Measurements from ENCODE around the gene TUBB2B.
"Not testable (repeated sequence)": the region's sequence is repeated elsewhere in the genome, so short reads cannot be mapped to it uniquely, and the experiment has no call there.

Gene TUBB2B

DNA sequence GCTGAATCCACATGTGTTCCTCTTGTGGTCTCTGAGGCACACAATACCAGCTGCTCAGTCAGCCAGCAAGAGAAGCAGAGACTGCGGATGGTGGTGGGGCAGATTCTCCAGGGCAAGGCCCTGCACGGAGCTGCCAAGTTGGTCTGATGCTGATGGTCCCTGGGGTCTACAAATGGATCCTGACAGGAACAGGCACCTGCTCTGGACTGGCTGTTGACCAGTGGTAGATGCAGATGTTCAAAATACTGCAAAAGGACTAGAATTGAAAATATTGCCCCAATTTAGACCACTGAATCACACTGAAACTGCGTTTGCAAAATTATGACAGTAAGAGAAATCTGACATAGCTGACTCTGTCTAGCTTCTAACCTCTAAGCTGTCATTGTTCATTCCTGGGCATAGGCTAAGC, 40.5 kb downstream of the TUBB2B start:
- no peak for DNase-seq (ENCODE audit: low spot score)

- DNase-seq (ENCODE audit: low spot score), result no peak
Measured at GRCh38 chr6:3183066-3183465, 44.4 kb downstream of the TUBB2B start.

DNA sequence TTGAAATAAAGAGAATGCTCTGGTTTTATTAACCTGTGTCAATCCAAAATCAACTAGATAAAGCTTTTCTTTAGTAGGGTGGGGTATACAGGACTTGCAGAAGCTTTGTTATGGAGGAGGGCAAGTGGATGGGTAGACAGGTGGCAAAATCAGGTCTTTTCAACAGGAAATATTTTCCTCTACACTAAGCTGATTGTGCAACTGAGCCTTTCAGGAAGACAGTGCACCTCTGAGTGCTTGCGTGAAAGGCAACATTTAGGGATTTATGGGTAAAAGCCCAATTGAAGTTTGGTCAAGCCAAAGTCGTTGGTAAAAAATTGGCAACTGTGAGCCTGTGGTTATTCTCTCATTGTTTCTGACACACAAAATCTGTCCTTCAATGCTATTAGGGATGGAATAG, 46.3 kb downstream of the TUBB2B start:
- DNase-seq (ENCODE audit: low spot score), result no peak

DNA sequence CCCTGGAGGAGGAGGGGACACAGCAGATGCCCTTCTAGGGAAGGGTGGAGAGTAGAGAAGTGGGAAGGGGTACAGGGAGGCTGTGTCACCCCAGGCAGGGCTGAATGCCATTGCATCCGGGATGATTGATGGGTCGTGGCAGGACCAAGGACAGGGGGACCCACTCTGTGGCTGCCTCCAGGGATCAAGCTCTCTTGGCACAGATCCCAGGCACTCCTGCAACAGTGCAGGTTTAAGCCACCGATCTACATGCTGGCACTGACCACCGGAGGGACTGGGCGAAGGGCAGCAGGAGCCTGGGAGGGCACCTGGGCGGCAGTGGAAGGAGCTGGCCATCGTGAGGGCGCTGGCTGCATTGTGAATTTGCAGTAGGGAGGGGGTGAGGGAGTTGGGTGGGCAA, 47.5 kb downstream of the TUBB2B start:
- DNase-seq (ENCODE audit: low spot score), result not testable (repeated sequence)

- DNase-seq (ENCODE audit: low spot score), result not testable (repeated sequence)
Measured at GRCh38 chr6:3178666-3179065, 48.8 kb downstream of the TUBB2B start.

DNA sequence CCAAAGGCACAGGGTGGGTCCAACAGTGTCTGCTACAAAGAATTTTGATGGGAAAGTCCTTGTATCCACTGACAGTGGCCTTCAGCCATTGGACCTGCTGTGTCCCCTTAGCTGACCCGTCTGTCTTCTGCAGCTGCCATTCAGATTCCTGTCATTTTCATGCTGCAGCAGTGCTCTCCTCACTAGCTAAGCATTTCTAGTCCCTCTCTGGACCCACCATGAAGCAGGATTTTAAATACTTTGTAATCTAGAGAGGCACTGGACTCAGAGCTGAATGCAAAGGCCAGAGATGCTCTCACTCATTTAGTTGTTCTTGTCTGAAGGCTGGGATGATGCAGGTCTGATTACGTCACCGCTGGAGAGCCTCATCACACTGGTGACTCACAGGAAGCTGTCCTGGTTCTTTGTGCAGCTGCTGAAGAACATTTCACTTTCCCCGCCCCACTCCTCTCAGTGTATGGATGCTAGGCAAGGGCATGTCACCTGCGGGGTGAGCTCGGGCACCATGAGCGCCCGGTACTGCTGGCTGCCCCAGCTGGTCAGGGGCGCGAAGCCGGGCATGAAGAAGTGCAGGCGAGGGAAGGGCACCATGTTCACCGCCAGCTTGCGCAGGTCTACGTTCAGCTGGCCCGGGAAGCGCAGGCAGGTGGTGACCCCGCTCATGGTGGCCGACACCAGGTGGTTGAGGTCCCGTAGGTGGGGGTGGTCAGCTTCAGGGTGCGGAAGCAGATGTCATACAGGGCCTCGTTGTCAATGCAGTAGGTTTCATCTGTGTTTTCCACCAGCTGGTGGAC, 50.7 kb downstream of the TUBB2B start:
- no peak for DNase-seq (ENCODE audit: low spot score)

DNA sequence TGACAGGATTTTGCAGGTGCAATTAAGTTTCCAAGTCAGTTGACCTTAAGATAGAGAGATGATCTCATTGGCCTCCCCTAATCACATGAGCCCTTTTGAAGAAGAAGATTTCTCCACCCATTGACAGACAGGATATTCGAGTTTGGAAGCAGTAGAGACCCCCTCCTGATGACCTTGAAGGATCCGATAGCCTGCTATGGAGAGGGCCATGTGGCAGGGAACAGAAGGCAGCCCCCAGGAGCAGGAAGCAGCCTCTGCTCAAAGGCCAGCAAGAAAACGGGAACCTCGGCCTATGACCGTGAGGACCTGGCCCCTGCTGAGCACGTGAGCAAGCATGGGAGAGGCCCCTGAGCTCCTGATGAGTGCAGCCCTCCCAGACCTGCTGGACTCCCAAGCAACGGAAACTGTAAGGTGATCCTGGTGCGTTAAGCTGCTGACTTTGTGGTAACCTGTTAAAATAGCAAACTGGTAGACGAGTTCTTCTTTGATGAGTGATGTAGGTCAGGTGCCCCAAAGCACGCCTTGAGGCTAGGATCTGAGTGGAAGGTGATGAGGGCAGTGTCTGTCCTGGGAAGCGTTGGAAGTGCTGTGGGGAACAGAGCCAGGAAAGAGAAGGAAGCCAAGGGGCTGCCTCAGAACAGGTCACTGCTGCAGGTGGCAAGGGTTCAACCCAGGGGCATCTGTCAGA, 51.6 kb downstream of the TUBB2B start:
- no peak for DNase-seq (ENCODE audit: low spot score)

Measured in HuH-7 (cell line).